D721Med (cell line): Measurements from ENCODE around the gene ADGRB2.

Experiments
- DNase-seq: peaks from one replicate; pipeline ENCODE4 v3.0.0; 2011; ENCODE audit warnings: low spot score; ENCODE audit not compliant: insufficient read length
- FAIRE-seq: peaks from 2 replicates; lab custom pipeline; 2011; peaks lifted over from hg19 to GRCh38; lab: Jason Lieb, UNC
- TF ChIP-seq, protein P1 (sequence below): IDR thresholded peaks from 2 replicates; pipeline ENCODE4 v1.5.1; 2012; ENCODE audit warnings: mild to moderate bottlenecking, control low read depth; ENCODE audit not compliant: insufficient read depth; ENCODE audit errors: missing control alignments

Gene ADGRB2

DNA sequence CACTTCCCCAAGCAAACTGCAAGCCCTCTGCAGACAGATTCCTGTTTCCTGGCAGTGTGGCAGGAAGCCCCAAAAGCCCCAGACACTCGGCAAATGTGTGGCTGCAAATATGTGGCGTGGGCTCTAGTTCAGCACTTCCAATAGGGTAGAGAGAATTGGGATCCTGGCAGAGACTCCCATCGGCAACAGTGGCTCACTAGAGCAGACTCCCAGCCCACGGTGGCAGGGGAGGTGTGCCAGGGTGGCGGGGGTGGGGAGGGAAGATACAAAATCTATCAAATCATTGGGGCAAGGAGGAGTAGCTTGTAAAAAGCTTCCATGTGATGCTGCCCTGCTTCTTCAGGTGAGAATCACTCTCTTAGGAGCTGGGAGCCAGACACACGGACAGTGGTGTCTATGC lies 86.2 kb downstream of the ADGRB2 start:
- TF ChIP-seq, protein P1, sequence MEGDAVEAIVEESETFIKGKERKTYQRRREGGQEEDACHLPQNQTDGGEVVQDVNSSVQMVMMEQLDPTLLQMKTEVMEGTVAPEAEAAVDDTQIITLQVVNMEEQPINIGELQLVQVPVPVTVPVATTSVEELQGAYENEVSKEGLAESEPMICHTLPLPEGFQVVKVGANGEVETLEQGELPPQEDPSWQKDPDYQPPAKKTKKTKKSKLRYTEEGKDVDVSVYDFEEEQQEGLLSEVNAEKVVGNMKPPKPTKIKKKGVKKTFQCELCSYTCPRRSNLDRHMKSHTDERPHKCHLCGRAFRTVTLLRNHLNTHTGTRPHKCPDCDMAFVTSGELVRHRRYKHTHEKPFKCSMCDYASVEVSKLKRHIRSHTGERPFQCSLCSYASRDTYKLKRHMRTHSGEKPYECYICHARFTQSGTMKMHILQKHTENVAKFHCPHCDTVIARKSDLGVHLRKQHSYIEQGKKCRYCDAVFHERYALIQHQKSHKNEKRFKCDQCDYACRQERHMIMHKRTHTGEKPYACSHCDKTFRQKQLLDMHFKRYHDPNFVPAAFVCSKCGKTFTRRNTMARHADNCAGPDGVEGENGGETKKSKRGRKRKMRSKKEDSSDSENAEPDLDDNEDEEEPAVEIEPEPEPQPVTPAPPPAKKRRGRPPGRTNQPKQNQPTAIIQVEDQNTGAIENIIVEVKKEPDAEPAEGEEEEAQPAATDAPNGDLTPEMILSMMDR, result no peak
- FAIRE-seq, result no peak
- DNase-seq, result no peak

DNA sequence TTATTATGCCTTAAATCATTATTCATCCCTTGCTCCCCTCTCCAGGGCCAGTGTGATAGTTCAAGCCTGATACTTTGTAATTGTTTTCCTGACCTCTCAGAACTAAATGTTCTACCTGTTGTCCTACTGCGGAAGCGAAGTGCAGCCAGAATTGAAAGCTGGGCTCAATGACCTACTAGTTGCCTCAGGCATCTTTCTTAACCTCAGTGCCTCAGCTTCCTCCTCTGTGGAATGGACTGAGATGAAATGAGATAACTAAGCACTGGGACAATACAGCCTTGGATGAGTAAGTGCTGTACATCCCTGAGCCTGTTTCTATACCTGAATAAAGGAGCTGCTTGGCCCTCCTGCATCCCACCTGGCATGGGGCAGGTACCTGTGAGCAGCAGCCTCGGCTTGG lies 86.7 kb downstream of the ADGRB2 start:
- TF ChIP-seq, protein P1, result no peak
- FAIRE-seq (no peak), DNase-seq (no peak)
